GM18505 (cell line): Measurements from ENCODE around the gene BSG.
"Not testable (repeated sequence)": the region's sequence is repeated elsewhere in the genome, so short reads cannot be mapped to it uniquely, and the experiment has no call there.

Source experiments
- ATAC-seq: cut with Tn5 transposase; IDR thresholded peaks from one replicate; pipeline ENCODE4 v1.9.1; 2021; ENCODE audit not compliant: unreplicated experiment
- POLR2A ChIP-seq: IDR thresholded peaks from 4 replicates; pipeline ENCODE4 v1.6.1; 2011; ENCODE audit warnings: borderline replicate concordance; ENCODE audit not compliant: insufficient read depth, insufficient read length; ENCODE audit errors: extremely low read depth

BSG gene

GRCh38 chr19:584240-585001, 12.0 kb downstream of the BSG start:
- peak; percentile 50 for TF ChIP-seq POLR2A
- ATAC-seq = no peak

GRCh38 chr19:585146-585545, 12.8 kb downstream of the BSG start:
- not testable (repeated sequence) for ATAC-seq

GRCh38 chr19:585551-586110, 13.2 kb downstream of the BSG start:
- TF ChIP-seq POLR2A = no peak
- ATAC-seq = no peak

- no peak for TF ChIP-seq POLR2A
- ATAC-seq = no peak
These were observed 15.8 kb downstream of the BSG start for GRCh38 chr19:588093-588740.

GRCh38 chr19:588741-589692, 16.6 kb downstream of the BSG start:
- ATAC-seq = no peak
- TF ChIP-seq POLR2A = no peak

- no peak for ATAC-seq
- TF ChIP-seq POLR2A = no peak
These were observed 17.4 kb downstream of the BSG start, which contains the start of gene HCN2 for GRCh38 chr19:589693-590395. TSS of gene HCN2 (plus strand) at chr19:589881. CDS start at chr19:589946, 65 bp downstream.

GRCh38 chr19:590396-590745, 18.0 kb downstream of the BSG start:
- ATAC-seq = no peak

GRCh38 chr19:590750-591098, 18.3 kb downstream of the BSG start:
- no peak for TF ChIP-seq POLR2A
- ATAC-seq = no peak

More at GRCh38 chr19:590396-590745, 18.0 kb downstream of the BSG start:
- no peak for TF ChIP-seq POLR2A

GRCh38 chr19:591099-591958, 18.9 kb downstream of the BSG start:
- TF ChIP-seq POLR2A = no peak
- ATAC-seq = no peak

GRCh38 chr19:592101-592500, 19.7 kb downstream of the BSG start:
- no peak for TF ChIP-seq POLR2A
- no peak for ATAC-seq

- no peak for TF ChIP-seq POLR2A
- ATAC-seq = no peak
These were observed 20.7 kb downstream of the BSG start for GRCh38 chr19:593055-593454.

GRCh38 chr19:593505-593904, 21.1 kb downstream of the BSG start:
- no peak for ATAC-seq
- no peak for TF ChIP-seq POLR2A
